Glutamatergic neuron (in vitro differentiated cells): ENCODE results near the gene RIMOC1. TPM values are rescaled to one million over a fixed set of nuclear protein-coding genes. Genes with fewer than 3 reads are reported as not detected.

Experiments
- DNase-seq: peaks from one replicate; pipeline ENCODE4 v3.0.0; 2022
- H3K27ac Mint-ChIP-seq: one replicate; pipeline ENCODE4 v1.8.0; 2020; ENCODE audit warnings: mild to moderate bottlenecking, mixed read lengths, inconsistent platforms; ENCODE audit not compliant: unreplicated experiment
- H3K27me3 Mint-ChIP-seq: one replicate; pipeline ENCODE4 v1.8.0; 2020; ENCODE audit warnings: mild to moderate bottlenecking, moderate library complexity, mixed read lengths, inconsistent platforms; ENCODE audit not compliant: unreplicated experiment
- H3K36me3 Mint-ChIP-seq: one replicate; pipeline ENCODE4 v1.8.0; 2020; ENCODE audit warnings: mild to moderate bottlenecking, mixed read lengths, inconsistent platforms; ENCODE audit not compliant: unreplicated experiment
- H3K4me1 Mint-ChIP-seq: one replicate; pipeline ENCODE4 v1.8.0; 2020; ENCODE audit warnings: mild to moderate bottlenecking, low read depth, mixed read lengths, inconsistent platforms; ENCODE audit not compliant: unreplicated experiment
- H3K4me3 Mint-ChIP-seq: one replicate; pipeline ENCODE4 v1.8.0; 2020; ENCODE audit warnings: mild to moderate bottlenecking, mixed read lengths, inconsistent platforms; ENCODE audit not compliant: unreplicated experiment
- H3K9me3 Mint-ChIP-seq: one replicate; pipeline ENCODE4 v1.8.0; 2020; ENCODE audit warnings: mild to moderate bottlenecking, moderate library complexity, mixed read lengths, inconsistent platforms; ENCODE audit not compliant: unreplicated experiment
- total RNA-seq: library from RNA; stranded (reverse); fragmentation: NEBNext Ultra II Directional; extraction: Animal tissue kit (Norgen Biotek cat#: 25700); gene quantifications from one replicate; pipeline ENCODE4 v1.2.1, GENCODE V29; 2021; ENCODE audit not compliant: unreplicated experiment
- TF ChIP-seq, protein P1 (sequence below): fragments of 200-600 bp; sonication (generic); IDR thresholded peaks from one replicate; pipeline ENCODE4 v1.5.0; 2021; ENCODE audit not compliant: partially characterized antibody, unreplicated experiment

RIMOC1 gene
- total RNA-seq, 1 donor from 2014 or later: 45.5 TPM

DNA sequence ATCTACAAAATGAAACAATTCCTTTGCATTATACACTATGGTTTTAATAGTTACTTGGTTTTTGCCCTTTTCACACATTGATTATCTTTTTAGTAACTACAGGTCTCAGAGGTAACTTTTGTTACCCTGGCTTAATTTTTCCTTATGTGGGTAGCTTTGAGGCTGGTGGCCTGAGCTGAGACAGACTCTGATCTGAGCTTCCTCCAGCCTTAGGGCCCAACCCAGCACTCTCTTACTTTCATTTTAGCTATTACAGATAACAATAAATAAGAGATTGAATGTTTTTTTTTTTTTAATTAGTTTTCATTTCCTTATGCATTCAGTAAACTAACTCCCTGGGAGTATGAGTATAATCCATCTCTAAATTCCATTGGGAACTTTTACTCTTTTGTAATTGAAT is 18.9 kb upstream of the RIMOC1 start:
- Mint-ChIP-seq H3K4me1 (no peaks in the 10 kb centered on the region), H3K27ac (no peak overlapping the region), H3K9me3 (no peaks in the 10 kb centered on the region), H3K36me3 (no peaks in the 10 kb centered on the region), H3K4me3 (no peak overlapping the region), H3K27me3 (no peaks in the 10 kb centered on the region)
- TF ChIP-seq, protein P1, sequence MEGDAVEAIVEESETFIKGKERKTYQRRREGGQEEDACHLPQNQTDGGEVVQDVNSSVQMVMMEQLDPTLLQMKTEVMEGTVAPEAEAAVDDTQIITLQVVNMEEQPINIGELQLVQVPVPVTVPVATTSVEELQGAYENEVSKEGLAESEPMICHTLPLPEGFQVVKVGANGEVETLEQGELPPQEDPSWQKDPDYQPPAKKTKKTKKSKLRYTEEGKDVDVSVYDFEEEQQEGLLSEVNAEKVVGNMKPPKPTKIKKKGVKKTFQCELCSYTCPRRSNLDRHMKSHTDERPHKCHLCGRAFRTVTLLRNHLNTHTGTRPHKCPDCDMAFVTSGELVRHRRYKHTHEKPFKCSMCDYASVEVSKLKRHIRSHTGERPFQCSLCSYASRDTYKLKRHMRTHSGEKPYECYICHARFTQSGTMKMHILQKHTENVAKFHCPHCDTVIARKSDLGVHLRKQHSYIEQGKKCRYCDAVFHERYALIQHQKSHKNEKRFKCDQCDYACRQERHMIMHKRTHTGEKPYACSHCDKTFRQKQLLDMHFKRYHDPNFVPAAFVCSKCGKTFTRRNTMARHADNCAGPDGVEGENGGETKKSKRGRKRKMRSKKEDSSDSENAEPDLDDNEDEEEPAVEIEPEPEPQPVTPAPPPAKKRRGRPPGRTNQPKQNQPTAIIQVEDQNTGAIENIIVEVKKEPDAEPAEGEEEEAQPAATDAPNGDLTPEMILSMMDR: no peak
- DNase-seq: no peak

DNA sequence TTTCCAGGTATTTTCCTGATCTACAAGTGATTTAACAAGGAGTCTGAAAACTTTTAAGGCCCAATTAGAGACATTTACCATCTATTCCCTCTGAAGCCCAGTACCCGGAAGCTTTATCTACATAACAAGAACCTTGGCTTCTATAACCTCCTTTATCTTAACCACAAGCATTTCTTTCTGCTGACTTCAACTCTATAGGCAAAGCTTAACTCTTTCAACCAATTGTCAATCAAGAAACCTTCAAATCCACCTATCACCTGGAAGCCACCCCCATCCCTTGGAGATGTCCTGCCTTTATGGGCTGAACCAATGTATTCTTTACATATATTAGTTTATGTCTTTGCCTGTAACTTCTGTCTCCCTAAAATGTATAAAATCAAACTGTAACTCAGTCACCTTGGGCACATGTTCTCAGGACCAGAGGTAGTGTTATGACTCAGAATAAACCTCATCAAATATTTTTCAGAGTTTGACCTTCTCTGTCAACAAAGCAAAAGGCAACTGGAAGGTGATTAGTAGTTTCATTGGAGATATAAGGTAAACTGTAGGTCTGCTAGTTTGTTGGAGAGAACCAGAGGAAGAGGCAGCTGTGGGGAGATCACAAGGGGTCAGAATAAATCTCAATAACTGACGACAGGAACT is 13.0 kb upstream of the RIMOC1 start:
- TF ChIP-seq, protein P1: no peak
- no peak for DNase-seq
- H3K4me1 Mint-ChIP-seq: no peaks in the 10 kb centered on the region

DNA sequence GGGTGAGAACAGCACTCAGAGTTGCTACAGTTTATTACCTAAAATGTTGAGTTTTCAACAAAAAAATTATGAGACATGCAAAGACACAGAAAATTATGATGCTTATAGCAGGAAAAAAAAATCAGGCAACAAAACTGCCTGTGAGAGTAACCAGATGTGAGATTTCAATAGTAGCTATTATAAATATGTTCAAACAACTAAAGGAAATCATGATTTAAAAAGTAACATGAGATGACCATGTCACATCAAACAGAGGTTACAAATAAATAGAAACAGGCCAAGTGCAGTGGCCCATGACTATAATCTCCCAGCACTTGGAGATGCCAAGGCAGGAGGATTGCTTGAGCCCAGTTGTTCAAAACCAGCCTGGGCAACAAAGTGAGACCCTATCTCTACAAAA is 12.1 kb upstream of the RIMOC1 start:
- Mint-ChIP-seq H3K27me3 (peaks cover 4% of the 10 kb centered on the region), H3K9me3 (peaks cover 3% of the 10 kb centered on the region), H3K27ac (no peak overlapping the region), H3K4me3 (no peak overlapping the region), H3K36me3 (no peaks in the 10 kb centered on the region), H3K4me1 (no peaks in the 10 kb centered on the region)
- TF ChIP-seq, protein P1: no peak
- no peak for DNase-seq

More for the DNA sequence above, 13.0 kb upstream of the RIMOC1 start:
- no peak overlapping the region for H3K4me3 Mint-ChIP-seq
- H3K9me3 Mint-ChIP-seq: peaks cover 3% of the 10 kb centered on the region
- H3K27ac Mint-ChIP-seq: no peak overlapping the region
- no peaks in the 10 kb centered on the region for H3K36me3 Mint-ChIP-seq
- peaks cover 4% of the 10 kb centered on the region for H3K27me3 Mint-ChIP-seq

DNA sequence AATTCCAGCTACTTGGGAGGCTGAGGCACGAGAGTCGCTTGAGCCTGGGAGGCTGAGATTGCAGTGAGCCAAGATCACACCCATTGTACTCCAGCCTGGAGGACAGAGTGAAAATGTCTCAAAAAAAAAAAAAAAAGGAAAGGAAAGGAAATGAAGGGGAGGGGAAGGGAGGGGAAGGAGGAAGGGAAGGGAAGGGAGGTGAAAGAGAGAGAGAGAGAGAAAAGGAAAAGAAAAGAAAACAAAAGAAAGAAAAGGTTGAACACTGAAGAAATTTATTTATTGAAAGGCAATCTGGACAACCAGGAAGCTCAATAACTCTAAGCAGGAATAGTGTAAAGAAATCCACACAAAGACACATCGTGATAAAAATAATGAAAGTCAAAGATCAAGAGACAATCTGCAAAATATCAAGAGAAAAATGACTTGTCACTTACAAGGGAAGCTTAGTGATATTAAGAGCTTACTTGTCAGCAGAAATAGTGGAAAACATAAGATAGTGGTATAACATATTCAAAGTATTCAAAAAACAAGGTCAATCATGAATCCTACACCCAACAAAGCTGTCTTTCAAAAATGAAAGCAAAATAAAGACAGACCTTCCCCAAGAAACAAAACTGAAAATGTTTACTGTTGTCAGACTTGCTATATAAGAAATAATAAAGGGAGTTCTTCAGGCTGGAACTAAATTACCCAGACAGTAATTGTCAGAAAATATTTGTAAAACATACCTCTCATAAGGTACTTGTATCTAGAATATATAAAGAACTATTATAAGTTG is 10.9 kb upstream of the RIMOC1 start:
- H3K4me1 Mint-ChIP-seq: no peaks in the 10 kb centered on the region
- H3K27ac Mint-ChIP-seq: no peak overlapping the region
- TF ChIP-seq, protein P1: no peak
- H3K4me3 Mint-ChIP-seq: no peak overlapping the region
- peaks cover 4% of the 10 kb centered on the region for H3K27me3 Mint-ChIP-seq
- DNase-seq: no peak
- no peaks in the 10 kb centered on the region for H3K36me3 Mint-ChIP-seq
- H3K9me3 Mint-ChIP-seq: peaks cover 3% of the 10 kb centered on the region

DNA sequence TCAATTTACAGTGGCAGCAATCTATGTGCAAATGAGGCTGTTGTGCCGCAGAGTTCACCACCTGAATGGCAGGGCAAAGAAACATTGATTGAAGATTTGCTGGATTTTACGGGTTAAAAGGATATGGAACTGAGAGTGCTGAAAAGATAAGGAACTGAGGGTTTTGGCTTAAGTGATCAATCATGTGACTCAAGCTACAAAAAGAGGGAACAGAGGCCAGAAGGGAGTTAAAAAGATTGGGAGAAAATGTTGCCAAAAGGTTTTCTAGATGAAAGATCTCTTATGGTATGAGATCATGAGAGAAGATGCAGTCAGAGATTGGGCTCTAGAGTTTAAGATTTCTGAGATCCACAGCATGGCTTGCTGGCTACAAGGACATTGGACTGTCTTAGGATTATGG is 7.9 kb upstream of the RIMOC1 start:
- Mint-ChIP-seq H3K4me3 (no peak overlapping the region), H3K27me3 (peaks cover 4% of the 10 kb centered on the region), H3K36me3 (no peaks in the 10 kb centered on the region), H3K27ac (no peak overlapping the region), H3K4me1 (no peaks in the 10 kb centered on the region), H3K9me3 (peaks cover 1% of the 10 kb centered on the region)
- DNase-seq: no peak
- TF ChIP-seq, protein P1: no peak
